AG04449 (cell line): Measurements from ENCODE around the gene KCNMA1.

Experiments
- CTCF ChIA-PET: fragments of 350-600 bp; formaldehyde crosslinking; extraction: SDS; loops from one replicate; lab custom pipeline; 2021; ENCODE audit warnings: antibody characterized with exemption; lab: Yijun Ruan, JAX
- POLR2A ChIA-PET: fragments of 400-600, 350-600 bp; formaldehyde crosslinking; extraction: SDS; loops from one replicate; lab custom pipeline; 2020; ENCODE audit warnings: antibody characterized with exemption, inconsistent platforms; lab: Yijun Ruan, JAX
- DNase-seq: peaks from one replicate; pipeline ENCODE4 v3.0.0-alpha.2; 2010; ENCODE audit warnings: low read depth, low spot score
- H3K4me3 ChIP-seq: 2 replicates; pipeline ENCODE4 v1.5.1; 2011; ENCODE audit warnings: low read depth, mild to moderate bottlenecking, control low read depth, low read length
- CTCF ChIP-seq: IDR thresholded peaks from one replicate; pipeline ENCODE4 v1.5.1; 2011; ENCODE audit warnings: mild to moderate bottlenecking, moderate library complexity, low read length, control low read depth, inconsistent platforms; ENCODE audit not compliant: insufficient read depth; ENCODE audit errors: missing control alignments

The KCNMA1 gene

GRCh38 chr10:77106676-77107075 is 530.9 kb downstream of the KCNMA1 start:
- ChIA-PET CTCF (interaction anchor here (1.4 kb wide), 1 partner anchor 101 kb away, joined by 3 read pairs; no protein-coding TSS in a partner anchor), POLR2A (no interaction called here)
- H3K4me3 ChIP-seq = no peak overlapping the region
- TF ChIP-seq CTCF = no peak
- DNase-seq = no peak

- no peak overlapping the region for H3K4me3 ChIP-seq
- CTCF ChIA-PET = interaction anchor here (2.0 kb wide), 1 partner anchor 8 kb away, joined by 7 read pairs; no protein-coding TSS in a partner anchor
- POLR2A ChIA-PET = no interaction called here
Measured at GRCh38 chr10:77105761-77106221, 531.8 kb downstream of the KCNMA1 start.

GRCh38 chr10:77104459-77104980 is 533.1 kb downstream of the KCNMA1 start:
- DNase-seq = peak; percentile 61
- no peak for TF ChIP-seq CTCF
- ChIA-PET CTCF (interaction anchor here (2.0 kb wide), 1 partner anchor 10 kb away, joined by 7 read pairs; no protein-coding TSS in a partner anchor), POLR2A (no interaction called here)
- H3K4me3 ChIP-seq = no peak overlapping the region

More at GRCh38 chr10:77105761-77106221, 531.8 kb downstream of the KCNMA1 start:
- no peak for TF ChIP-seq CTCF
- no peak for DNase-seq

GRCh38 chr10:77103213-77103612 is 534.4 kb downstream of the KCNMA1 start:
- TF ChIP-seq CTCF = no peak
- no peak for DNase-seq
- CTCF ChIA-PET = no interaction called here
- POLR2A ChIA-PET = no interaction called here
- no peak overlapping the region for H3K4me3 ChIP-seq

- ChIA-PET POLR2A (no interaction called here), CTCF (interaction anchor here (1.0 kb wide), 1 partner anchor 8 kb away, joined by 5 read pairs; no protein-coding TSS in a partner anchor)
- no peak for DNase-seq
- no peak overlapping the region for H3K4me3 ChIP-seq
- no peak for TF ChIP-seq CTCF
Measured at GRCh38 chr10:77101341-77101740, 536.3 kb downstream of the KCNMA1 start.

- ChIA-PET POLR2A (no interaction called here), CTCF (no interaction called here)
- DNase-seq = no peak
- H3K4me3 ChIP-seq = no peak overlapping the region
- no peak for TF ChIP-seq CTCF
Measured at GRCh38 chr10:77099136-77099535, 538.5 kb downstream of the KCNMA1 start.
